HEK293 (cell line): ENCODE measurements around the gene AKNA.

Experiments used
- CTCF ChIA-PET: fragments of 350-600 bp; formaldehyde crosslinking; extraction: SDS; loops from one replicate; lab custom pipeline; 2021; ENCODE audit warnings: antibody characterized with exemption; lab: Yijun Ruan, JAX
- POLR2A ChIA-PET: fragments of 300-600 bp; formaldehyde crosslinking; extraction: SDS; loops from one replicate; lab custom pipeline; 2020; ENCODE audit warnings: antibody characterized with exemption, inconsistent platforms; lab: Yijun Ruan, JAX
- H3K27ac ChIP-seq: fragments of 200-500 bp; sonication (Bioruptor generic); 2 replicates; pipeline ENCODE4 v1.5.1; 2014; ENCODE audit warnings: low read depth, low read length, control low read depth, inconsistent platforms; ENCODE audit errors: extremely low read depth
- H3K36me3 ChIP-seq, 2 experiments: fragments of 200-500 bp in 1 of 2; sonication (Bioruptor generic) in 1 of 2; 1 replicate in 1 of 2; 2 replicates in 1 of 2; pipeline ENCODE4 v1.5.1; 2014 to 2017; ENCODE audit warnings: inconsistent platforms in 2 of 2, low read length in 2 of 2; ENCODE audit not compliant: control insufficient read depth in 2 of 2, insufficient read depth in 1 of 2
- H3K4me1 ChIP-seq: fragments of 200-500 bp; sonication (Bioruptor generic); 2 replicates; pipeline ENCODE4 v1.5.1; 2014; ENCODE audit warnings: mild to moderate bottlenecking, low read length, inconsistent platforms; ENCODE audit not compliant: control insufficient read depth, insufficient read depth
- H3K4me3 ChIP-seq: 2 replicates; pipeline ENCODE4 v1.5.1; 2011; ENCODE audit warnings: low read depth, mild to moderate bottlenecking, control low read depth, low read length, moderate library complexity
- H3K9me3 ChIP-seq: fragments of 200-500 bp; sonication (Bioruptor generic); 2 replicates; pipeline ENCODE4 v1.5.1; 2014; ENCODE audit warnings: low read depth, low read length, inconsistent platforms; ENCODE audit not compliant: control insufficient read depth, insufficient read depth
- PRDM4 ChIP-seq: fragments of 450-650 bp; formaldehyde crosslinking; IDR thresholded peaks from 2 replicates; pipeline ENCODE4 v1.5.1; 2017; ENCODE audit warnings: missing biosample characterization, missing genetic modification characterization
- REST ChIP-seq: fragments of 450-650 bp; formaldehyde crosslinking; IDR thresholded peaks from 2 replicates; pipeline ENCODE4 v1.5.1; 2016; ENCODE audit warnings: missing biosample characterization, missing genetic modification characterization
- SCRT2 ChIP-seq: fragments of 450-650 bp; formaldehyde crosslinking; IDR thresholded peaks from 2 replicates; pipeline ENCODE4 v1.5.1; 2016; ENCODE audit warnings: missing biosample characterization, missing genetic modification characterization
- ZBTB49 ChIP-seq: fragments of 450-650 bp; formaldehyde crosslinking; IDR thresholded peaks from 2 replicates; pipeline ENCODE4 v1.5.1; 2016; ENCODE audit warnings: missing biosample characterization, missing genetic modification characterization, low read depth
- ZEB2 ChIP-seq: fragments of 450-650 bp; formaldehyde crosslinking; IDR thresholded peaks from 2 replicates; pipeline ENCODE4 v1.5.1; 2016; ENCODE audit warnings: missing biosample characterization, missing genetic modification characterization
- ZIC2 ChIP-seq: fragments of 450-650 bp; formaldehyde crosslinking; IDR thresholded peaks from 2 replicates; pipeline ENCODE4 v1.5.1; 2016; ENCODE audit warnings: missing biosample characterization, missing genetic modification characterization
- ZNF140 ChIP-seq: fragments of 450-650 bp; formaldehyde crosslinking; IDR thresholded peaks from 2 replicates; pipeline ENCODE4 v1.5.1; 2016; ENCODE audit warnings: missing biosample characterization, missing genetic modification characterization
- ZNF19 ChIP-seq: fragments of 450-650 bp; formaldehyde crosslinking; IDR thresholded peaks from 2 replicates; pipeline ENCODE4; 2016; ENCODE audit warnings: missing biosample characterization, missing genetic modification characterization, low read depth
- ZNF202 ChIP-seq: fragments of 450-650 bp; formaldehyde crosslinking; IDR thresholded peaks from 2 replicates; pipeline ENCODE4 v1.5.1; 2016; ENCODE audit warnings: missing biosample characterization, missing genetic modification characterization, borderline replicate concordance
- ZNF23 ChIP-seq: fragments of 450-650 bp; formaldehyde crosslinking; IDR thresholded peaks from 2 replicates; pipeline ENCODE4 v1.5.1; 2016; ENCODE audit warnings: missing biosample characterization, missing genetic modification characterization, borderline replicate concordance
- ZNF37A ChIP-seq: fragments of 450-650 bp; IDR thresholded peaks from 2 replicates; pipeline ENCODE4 v1.5.1; 2018; ENCODE audit warnings: missing biosample characterization, missing genetic modification characterization
- ZNF404 ChIP-seq: fragments of 450-650 bp; formaldehyde crosslinking; IDR thresholded peaks from 2 replicates; pipeline ENCODE4 v1.5.1; 2017; ENCODE audit warnings: missing biosample characterization, missing genetic modification characterization
- ZNF423 ChIP-seq: fragments of 450-650 bp; formaldehyde crosslinking; IDR thresholded peaks from 2 replicates; pipeline ENCODE4 v1.5.1; 2016; ENCODE audit warnings: missing biosample characterization, missing genetic modification characterization
- ZNF426 ChIP-seq: fragments of 450-650 bp; formaldehyde crosslinking; IDR thresholded peaks from 2 replicates; pipeline ENCODE4 v1.5.1; 2017; ENCODE audit warnings: missing biosample characterization, missing genetic modification characterization, mild to moderate bottlenecking, inconsistent platforms, moderate library complexity
- ZNF530 ChIP-seq: fragments of 450-650 bp; formaldehyde crosslinking; IDR thresholded peaks from 2 replicates; pipeline ENCODE4 v1.5.1; 2016; ENCODE audit warnings: low read depth, missing biosample characterization, missing genetic modification characterization
- ZNF621 ChIP-seq: fragments of 450-650 bp; formaldehyde crosslinking; IDR thresholded peaks from 2 replicates; pipeline ENCODE4 v1.5.1; 2017; ENCODE audit warnings: missing biosample characterization, missing genetic modification characterization
- ZNF701 ChIP-seq: fragments of 450-650 bp; formaldehyde crosslinking; IDR thresholded peaks from 2 replicates; pipeline ENCODE4 v1.5.1; 2016; ENCODE audit warnings: missing biosample characterization, missing genetic modification characterization
- ZNF76 ChIP-seq: fragments of 450-650 bp; formaldehyde crosslinking; IDR thresholded peaks from 2 replicates; pipeline ENCODE4; 2016; ENCODE audit warnings: low read depth, missing biosample characterization, missing genetic modification characterization, borderline replicate concordance
- ZNF785 ChIP-seq: fragments of 450-650 bp; formaldehyde crosslinking; IDR thresholded peaks from 2 replicates; pipeline ENCODE4 v1.5.1; 2016; ENCODE audit warnings: missing biosample characterization, missing genetic modification characterization
- ZNF791 ChIP-seq: fragments of 450-650 bp; formaldehyde crosslinking; IDR thresholded peaks from 2 replicates; pipeline ENCODE4 v1.5.1; 2016; ENCODE audit warnings: missing biosample characterization, missing genetic modification characterization

The AKNA gene

GRCh38 chr9:114400772-114401171, 13.0 kb upstream of the AKNA start:
- ChIA-PET CTCF (interaction anchor here (0.6 to 1.9 kb wide), 3 partner anchors 31 to 253 kb away, joined by 4 to 13 read pairs (median 5); no protein-coding TSS in a partner anchor), POLR2A (interaction anchor here (1.1 kb wide), 1 partner anchor 187 kb away, joined by 3 read pairs; the partner anchor contains the start of gene ATP6V1G1)
- Histone ChIP-seq H3K4me1 (no peaks in the 10 kb centered on the region), H3K36me3 (peaks cover 0 to 11% of the 10 kb centered on the region in 2 experiments; a peak in 1 of 3 replicates), H3K9me3 (no peaks in the 10 kb centered on the region), H3K27ac (no peak overlapping the region), H3K4me3 (no peak overlapping the region)
- TF ChIP-seq ZIC2 (tag by site-specific recombination): no peak
- no peak for TF ChIP-seq ZNF23 (tag by site-specific recombination)
- TF ChIP-seq PRDM4 (tag by site-specific recombination): no peak
- TF ChIP-seq ZEB2 (tag by site-specific recombination): no peak
- no peak for TF ChIP-seq ZNF701 (tag by site-specific recombination)
- TF ChIP-seq ZNF140: no peak
- TF ChIP-seq ZNF76 (tag by site-specific recombination): no peak
- TF ChIP-seq ZNF426: no peak
- no peak for TF ChIP-seq ZNF37A (tag by site-specific recombination)
- TF ChIP-seq ZNF202 (tag by site-specific recombination): no peak
- TF ChIP-seq ZNF423: no peak
- no peak for TF ChIP-seq ZNF791 (tag by site-specific recombination)
- no peak for TF ChIP-seq ZNF621 (tag by site-specific recombination)
- no peak for TF ChIP-seq REST (tag by site-specific recombination)
- no peak for TF ChIP-seq ZNF19 (tag by site-specific recombination)

DNA sequence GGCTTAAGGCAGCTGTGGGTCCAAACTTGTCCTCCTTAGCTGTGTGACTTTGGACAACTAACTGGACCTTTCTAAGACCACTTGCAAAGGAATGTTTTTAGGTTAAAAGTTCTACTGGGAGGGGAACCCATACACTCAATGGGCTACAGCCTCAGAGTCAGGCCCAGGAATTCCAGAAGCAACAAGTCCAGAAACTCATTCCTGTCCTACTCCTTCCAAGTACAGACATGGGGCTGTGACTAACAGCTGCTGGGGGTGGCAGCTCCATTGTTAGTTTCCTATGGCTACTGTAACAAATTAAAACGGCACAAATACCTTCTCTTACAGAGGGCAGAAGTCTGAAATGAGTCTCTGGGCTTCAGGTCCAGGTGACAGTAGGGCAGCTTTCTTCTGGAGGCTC, 12.4 kb upstream of the AKNA start:
- Histone ChIP-seq H3K27ac (no peak overlapping the region), H3K36me3 (peaks cover 0 to 11% of the 10 kb centered on the region in 2 experiments; a peak in 1 of 3 replicates), H3K9me3 (no peaks in the 10 kb centered on the region), H3K4me1 (no peaks in the 10 kb centered on the region), H3K4me3 (no peak overlapping the region)
- TF ChIP-seq ZBTB49 (tag by site-specific recombination) (no peak), ZNF530 (no peak), SCRT2 (peak; percentile 71), ZNF785 (tag by site-specific recombination) (no peak), ZNF404 (tag by site-specific recombination) (no peak)
- ChIA-PET CTCF (interaction anchor here (0.6 to 1.9 kb wide), 2 partner anchors 31 to 253 kb away, joined by 5 to 13 read pairs; no protein-coding TSS in a partner anchor), POLR2A (interaction anchor here (0.7 to 1.1 kb wide), 2 partner anchors 187 to 1277 kb away, joined by 3 to 4 read pairs; partner anchors contain the start of gene ATP6V1G1)
